Activated CD8-positive, alpha-beta memory T cell treated with anti-CD3 and anti-CD28 coated beads for 48 hours (primary cell): ENCODE results near the gene FAM131A.

Experiments used
- DNase-seq, 3 experiments: peaks; one replicate each; pipeline ENCODE4 v3.0.0-alpha.2; 2020; ENCODE audit warnings: low read depth in 2 of 3, low spot score in 2 of 3

Gene FAM131A

GRCh38 chr3:184389384-184389783 lies 52.0 kb downstream of the FAM131A start:
- no peak for DNase-seq

GRCh38 chr3:184389935-184390528 lies 52.6 kb downstream of the FAM131A start:
- DNase-seq = no peak

GRCh38 chr3:184391266-184391665 lies 53.9 kb downstream of the FAM131A start:
- no peak for DNase-seq

- no peak for DNase-seq
Observed at GRCh38 chr3:184395320-184395660, 57.9 kb downstream of the FAM131A start.
